Measurements from ENCODE around the gene BAD.

The BAD gene

DNA sequence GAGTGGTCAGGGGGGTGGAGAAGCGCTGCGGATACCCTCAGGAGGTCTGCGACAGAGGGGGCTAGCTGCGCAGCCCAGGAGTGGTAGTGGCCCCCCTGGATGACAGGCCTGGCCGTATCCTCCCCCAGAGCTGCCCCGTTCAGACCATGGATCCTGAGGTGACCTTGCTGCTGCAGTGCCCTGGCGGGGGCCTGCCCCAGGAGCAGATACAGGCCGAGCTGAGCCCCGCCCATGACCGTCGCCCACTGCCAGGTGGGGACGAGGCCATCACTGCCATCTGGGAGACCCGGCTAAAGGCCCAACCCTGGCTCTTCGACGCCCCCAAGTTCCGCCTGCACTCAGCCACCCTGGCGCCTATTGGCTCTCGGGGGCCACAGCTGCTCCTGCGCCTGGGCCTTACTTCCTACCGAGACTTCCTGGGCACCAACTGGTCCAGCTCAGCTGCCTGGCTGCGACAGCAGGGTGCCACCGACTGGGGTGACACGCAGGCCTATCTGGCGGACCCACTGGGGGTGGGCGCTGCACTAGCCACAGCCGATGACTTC lies 57.9 kb downstream of the BAD start:
- peak; percentile 49 for DNase-seq

DNA sequence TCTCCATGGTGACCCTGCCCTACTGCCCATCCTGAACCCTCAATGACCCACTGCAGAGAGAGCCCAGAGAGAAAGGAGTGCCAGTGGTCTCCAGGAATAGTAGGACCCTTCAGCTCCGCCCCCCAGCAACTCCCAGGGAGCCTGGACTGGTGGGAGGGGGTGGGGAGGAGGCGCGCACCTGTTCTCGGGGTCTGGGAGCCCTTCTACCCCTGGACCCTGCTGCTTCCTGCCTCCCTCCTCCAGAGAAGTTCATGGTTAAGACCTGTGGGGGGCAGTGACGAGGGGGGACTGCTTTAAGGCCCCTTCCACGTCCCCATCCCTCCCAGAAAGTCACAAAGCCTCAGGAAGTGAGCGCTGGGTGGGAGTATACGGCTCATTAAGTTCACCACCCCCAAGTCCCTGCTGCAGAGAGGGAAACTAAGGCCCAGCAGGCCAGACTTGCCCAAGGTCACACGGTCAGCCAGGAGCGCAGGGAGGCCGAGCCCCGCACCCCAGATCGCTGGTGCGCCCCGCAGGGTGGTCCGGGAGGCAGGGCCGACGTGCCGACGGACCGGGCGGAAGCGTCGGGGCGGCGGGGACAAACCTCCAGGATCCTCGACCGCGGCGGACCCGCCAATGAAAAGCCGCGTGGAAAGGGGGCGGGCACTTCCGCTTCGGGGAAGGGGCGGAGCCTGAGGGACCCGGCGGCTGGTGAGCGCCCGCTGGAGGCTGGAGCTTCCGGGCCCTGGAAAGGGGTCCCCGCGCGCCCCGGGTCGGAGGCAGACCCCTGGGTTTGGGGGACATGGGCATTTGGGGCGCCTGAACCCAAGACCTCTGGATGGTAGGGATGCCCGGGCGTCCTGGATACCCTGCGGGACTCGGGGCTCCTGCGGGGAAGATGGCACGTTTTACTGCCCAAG lies 58.6 kb downstream of the BAD start, which contains the start of the genes NUDT22 and TRPT1:
Gene NUDT22 (plus strand): TSS at position 667 of the 899 bp plus-strand sequence. CDS start 379 bp downstream, outside the sequence.
Gene TRPT1 (minus strand): TSS at position 579 of the 899 bp plus-strand sequence. CDS start 326 bp downstream, at position 253.
- DNase-seq = peak; percentile 92

DNA sequence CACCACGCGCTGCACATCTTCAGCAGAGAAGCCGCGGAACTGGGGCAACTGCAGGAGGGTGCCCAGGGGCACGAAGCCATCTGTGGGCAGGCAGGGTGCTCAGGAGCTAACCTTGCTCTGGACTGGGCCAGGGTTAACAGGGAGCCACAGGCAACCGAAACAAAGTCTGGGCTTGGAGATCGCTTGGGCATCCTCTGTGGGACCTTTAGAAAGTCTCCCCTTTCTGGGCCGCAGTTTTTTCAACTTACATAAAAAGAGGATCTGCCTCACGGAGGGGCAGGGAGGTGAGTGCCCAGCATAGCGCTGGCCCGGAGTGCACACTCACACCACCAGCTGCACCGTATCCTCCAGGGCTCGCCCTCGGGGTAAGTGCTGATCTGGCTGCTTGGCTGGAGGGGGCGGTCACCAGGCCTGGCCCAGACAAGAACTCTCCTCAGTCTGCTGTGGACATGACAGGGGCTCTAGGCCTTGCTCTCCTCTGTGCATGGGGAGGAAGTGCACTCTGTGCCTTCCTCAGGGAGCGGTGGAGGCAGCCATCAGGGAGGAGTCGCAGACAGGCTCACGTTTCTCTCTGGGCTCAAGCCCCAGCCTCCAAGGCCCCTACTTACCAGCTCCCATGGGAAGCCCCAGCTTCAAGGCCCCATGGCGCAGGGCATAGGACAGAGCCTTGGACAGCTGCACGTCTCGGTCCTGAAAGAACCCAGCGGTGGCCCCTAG lies 59.4 kb downstream of the BAD start:
- DNase-seq = peak; percentile 16

DNA sequence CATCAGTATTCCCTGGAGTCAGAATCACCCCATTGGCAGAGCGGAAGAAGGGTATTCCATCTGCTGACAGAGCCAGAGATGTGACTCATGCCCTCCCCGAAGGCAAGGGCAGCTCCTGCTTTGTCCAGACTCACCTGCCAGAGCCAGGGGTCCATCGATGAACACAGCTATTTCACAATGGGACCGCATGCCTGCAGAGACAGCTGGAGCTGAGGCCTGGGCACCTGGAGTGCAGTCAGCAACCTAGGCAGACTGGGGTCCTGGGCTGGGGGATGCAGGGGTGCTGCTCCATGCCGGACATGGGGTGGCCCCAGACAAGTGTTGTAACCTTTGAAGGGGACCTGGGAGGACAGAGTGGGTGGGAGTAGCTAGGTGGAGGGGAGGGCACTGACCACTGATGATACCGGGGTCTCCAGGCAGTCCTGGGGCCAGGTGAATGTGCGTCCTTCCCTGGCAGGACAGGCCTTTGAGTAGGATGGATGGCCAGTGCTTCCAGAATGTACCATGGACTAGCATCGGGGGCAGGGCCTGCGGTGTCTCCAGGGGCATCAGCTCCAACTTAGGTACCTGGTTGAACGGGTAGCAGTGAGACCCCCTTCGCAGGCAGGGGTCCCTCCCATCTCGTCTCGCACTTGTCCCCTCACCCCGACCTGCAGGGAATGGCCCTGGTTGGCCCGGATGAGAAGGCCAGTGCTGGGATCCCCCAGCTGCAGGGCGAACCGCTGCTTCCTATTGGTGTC lies 60.1 kb downstream of the BAD start:
- peak; percentile 15 for DNase-seq

DNA sequence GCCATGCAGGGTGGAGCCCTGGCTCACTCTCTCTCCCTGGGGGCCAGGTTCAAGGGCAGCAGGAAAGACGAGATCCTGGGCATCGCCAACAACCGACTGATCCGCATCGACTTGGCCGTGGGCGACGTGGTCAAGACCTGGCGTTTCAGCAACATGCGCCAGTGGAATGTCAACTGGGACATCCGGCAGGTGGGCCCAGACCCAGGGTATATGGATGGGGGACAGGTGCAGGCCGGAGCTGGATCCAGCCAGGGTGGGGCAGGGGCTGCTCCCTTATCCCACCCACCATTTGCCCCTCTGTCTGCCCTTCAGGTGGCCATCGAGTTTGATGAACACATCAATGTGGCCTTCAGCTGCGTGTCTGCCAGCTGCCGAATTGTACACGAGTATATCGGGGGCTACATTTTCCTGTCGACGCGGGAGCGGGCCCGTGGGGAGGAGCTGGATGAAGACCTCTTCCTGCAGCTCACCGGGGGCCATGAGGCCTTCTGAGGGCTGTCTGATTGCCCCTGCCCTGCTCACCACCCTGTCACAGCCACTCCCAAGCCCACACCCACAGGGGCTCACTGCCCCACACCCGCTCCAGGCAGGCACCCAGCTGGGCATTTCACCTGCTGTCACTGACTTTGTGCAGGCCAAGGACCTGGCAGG lies 61.3 kb downstream of the BAD start:
- DNase-seq = no peak

DNA sequence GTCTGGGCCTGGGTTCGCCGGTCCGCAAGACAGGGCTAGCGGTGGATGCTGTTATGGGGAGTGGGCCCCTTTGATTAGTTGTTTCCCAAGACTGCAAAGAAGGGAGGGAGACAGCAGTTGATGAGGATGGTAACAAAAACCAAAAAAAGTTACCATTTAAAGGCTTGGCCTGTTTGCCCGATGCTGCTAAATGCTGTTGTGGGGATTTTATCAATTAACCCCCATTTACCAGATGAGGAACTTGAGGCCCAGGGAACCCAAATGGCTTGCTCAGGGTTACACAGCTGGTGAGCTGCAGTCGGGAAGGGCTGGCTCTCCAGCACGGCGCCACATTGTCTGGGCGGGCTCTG lies 61.8 kb downstream of the BAD start:
- DNase-seq = no peak

DNA sequence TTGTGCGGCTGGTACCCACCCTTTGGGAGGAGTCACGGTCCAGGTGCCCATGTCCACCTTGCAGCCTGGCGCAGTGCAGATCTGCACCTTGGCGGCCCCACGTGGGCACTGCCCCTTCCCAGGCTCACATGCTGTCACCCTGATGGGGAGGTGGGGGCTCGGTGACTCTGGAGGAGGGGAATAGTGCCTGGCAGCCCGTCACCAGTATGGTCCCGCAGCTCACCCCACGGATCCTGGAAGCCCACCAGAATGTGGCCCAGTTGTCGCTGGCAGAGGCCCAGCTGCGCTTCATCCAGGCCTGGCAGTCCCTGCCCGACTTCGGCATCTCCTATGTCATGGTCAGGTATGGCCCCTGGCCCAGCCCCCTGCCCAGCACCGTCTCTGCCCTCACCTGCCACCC lies 63.7 kb downstream of the BAD start:
- no peak for DNase-seq

DNA sequence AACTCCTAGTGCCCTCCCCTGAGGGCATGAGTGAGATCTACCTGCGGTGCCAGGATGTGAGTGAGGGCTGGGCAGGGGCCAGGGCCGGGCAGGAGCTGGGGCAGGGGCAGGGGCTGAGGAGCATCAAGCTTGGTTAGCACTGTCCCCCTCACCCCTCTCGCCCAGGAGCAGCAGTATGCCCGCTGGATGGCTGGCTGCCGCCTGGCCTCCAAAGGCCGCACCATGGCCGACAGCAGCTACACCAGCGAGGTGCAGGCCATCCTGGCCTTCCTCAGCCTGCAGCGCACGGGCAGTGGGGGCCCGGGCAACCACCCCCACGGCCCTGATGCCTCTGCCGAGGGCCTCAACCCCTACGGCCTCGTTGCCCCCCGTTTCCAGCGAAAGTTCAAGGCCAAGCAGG lies 64.2 kb downstream of the BAD start:
- DNase-seq = no peak
